Measurements from ENCODE around the gene CES2. TPM values are rescaled to one million over a fixed set of nuclear protein-coding genes. Genes with fewer than 3 reads are reported as not detected.

The CES2 gene
- total RNA-seq, 1 experiment from 2014 or later: 37.6 TPM

GRCh38 chr16:66902648-66903543, 32.4 kb upstream of the CES2 start:
- no peaks in the 10 kb centered on the region for H3K27me3 ChIP-seq (replicated peaks; ENCODE audit: insufficient read depth, low read depth, low read length, poor library complexity)
- no peak overlapping the region for H3K4me3 ChIP-seq (ENCODE audit: low read depth, low read length, poor library complexity, severe bottlenecking)
- DNase-seq (ENCODE audit: low spot score): no peak
- intact Hi-C loops (cut with micrococcal nuclease; ENCODE audit: unreplicated experiment): no loop called here
- no peak overlapping the region for H3K27ac ChIP-seq (ENCODE audit: low read depth, low read length, poor library complexity, severe bottlenecking)
- peaks cover 20% of the 10 kb centered on the region for H3K4me1 ChIP-seq (ENCODE audit: insufficient read depth, low read length, poor library complexity, severe bottlenecking)
- ChIA-PET CTCF (no interaction called here), POLR2A (ENCODE audit: low non-redundant PET) (no interaction called here)
- no TSS peak for BruUV-seq (replicated peaks)
- TF ChIP-seq CTCF (conservative IDR thresholded peaks at IDR 0.05; ENCODE audit: low read depth, low read length): no peak
- no peak for TF ChIP-seq EZH2 (IDR thresholded peaks at IDR 0.05; ENCODE audit: borderline replicate concordance, low read depth, low read length, poor library complexity, severe bottlenecking)
- no peaks in the 10 kb centered on the region for H3K36me3 ChIP-seq (ENCODE audit: insufficient read depth, low read length, poor library complexity, severe bottlenecking)
- H3K9me3 ChIP-seq (ENCODE audit: low read depth, low read length, poor library complexity, severe bottlenecking): no peaks in the 10 kb centered on the region

- BruUV-seq (replicated peaks): no TSS peak
- TF ChIP-seq CTCF (conservative IDR thresholded peaks at IDR 0.05; ENCODE audit: low read depth, low read length): no peak
- no peak for TF ChIP-seq EZH2 (IDR thresholded peaks at IDR 0.05; ENCODE audit: borderline replicate concordance, low read depth, low read length, poor library complexity, severe bottlenecking)
- CTCF ChIA-PET: no interaction called here
- Histone ChIP-seq H3K36me3 (ENCODE audit: insufficient read depth, low read length, poor library complexity, severe bottlenecking) (no peaks in the 10 kb centered on the region), H3K27ac (ENCODE audit: low read depth, low read length, poor library complexity, severe bottlenecking) (no peak overlapping the region), H3K4me3 (ENCODE audit: low read depth, low read length, poor library complexity, severe bottlenecking) (no peak overlapping the region), H3K27me3 (replicated peaks; ENCODE audit: insufficient read depth, low read depth, low read length, poor library complexity) (no peaks in the 10 kb centered on the region), H3K9me3 (ENCODE audit: low read depth, low read length, poor library complexity, severe bottlenecking) (no peaks in the 10 kb centered on the region), H3K4me1 (ENCODE audit: insufficient read depth, low read length, poor library complexity, severe bottlenecking) (peaks cover 20% of the 10 kb centered on the region)
- POLR2A ChIA-PET (ENCODE audit: low non-redundant PET): no interaction called here
- DNase-seq (ENCODE audit: low spot score): no peak
- intact Hi-C loops (cut with micrococcal nuclease; ENCODE audit: unreplicated experiment): no loop called here
Observed at GRCh38 chr16:66903544-66904427, 31.5 kb upstream of the CES2 start.

- DNase-seq (ENCODE audit: low spot score): no peak
- ChIA-PET CTCF (no interaction called here), POLR2A (ENCODE audit: low non-redundant PET) (no interaction called here)
- Histone ChIP-seq H3K27ac (ENCODE audit: low read depth, low read length, poor library complexity, severe bottlenecking) (no peak overlapping the region), H3K4me3 (ENCODE audit: low read depth, low read length, poor library complexity, severe bottlenecking) (no peak overlapping the region), H3K4me1 (ENCODE audit: insufficient read depth, low read length, poor library complexity, severe bottlenecking) (peaks cover 18% of the 10 kb centered on the region), H3K27me3 (replicated peaks; ENCODE audit: insufficient read depth, low read depth, low read length, poor library complexity) (no peaks in the 10 kb centered on the region), H3K36me3 (ENCODE audit: insufficient read depth, low read length, poor library complexity, severe bottlenecking) (no peaks in the 10 kb centered on the region), H3K9me3 (ENCODE audit: low read depth, low read length, poor library complexity, severe bottlenecking) (no peaks in the 10 kb centered on the region)
- no TSS peak for BruUV-seq (replicated peaks)
- no peak for TF ChIP-seq CTCF (conservative IDR thresholded peaks at IDR 0.05; ENCODE audit: low read depth, low read length)
- TF ChIP-seq EZH2 (IDR thresholded peaks at IDR 0.05; ENCODE audit: borderline replicate concordance, low read depth, low read length, poor library complexity, severe bottlenecking): no peak
- intact Hi-C loops (cut with micrococcal nuclease; ENCODE audit: unreplicated experiment): no loop called here
Observed at GRCh38 chr16:66904428-66904845, 30.9 kb upstream of the CES2 start.

Measured in A673 (cell line).